Measurements from ENCODE around the gene BAG3. TPM values are rescaled to one million over a fixed set of nuclear protein-coding genes. Genes with fewer than 3 reads are reported as not detected.
"Not testable (repeated sequence)": the region's sequence is repeated elsewhere in the genome, so short reads cannot be mapped to it uniquely, and the experiment has no call there.

BAG3 gene
- total RNA-seq: 12.7 and 21.0 TPM in 2 replicates

DNA sequence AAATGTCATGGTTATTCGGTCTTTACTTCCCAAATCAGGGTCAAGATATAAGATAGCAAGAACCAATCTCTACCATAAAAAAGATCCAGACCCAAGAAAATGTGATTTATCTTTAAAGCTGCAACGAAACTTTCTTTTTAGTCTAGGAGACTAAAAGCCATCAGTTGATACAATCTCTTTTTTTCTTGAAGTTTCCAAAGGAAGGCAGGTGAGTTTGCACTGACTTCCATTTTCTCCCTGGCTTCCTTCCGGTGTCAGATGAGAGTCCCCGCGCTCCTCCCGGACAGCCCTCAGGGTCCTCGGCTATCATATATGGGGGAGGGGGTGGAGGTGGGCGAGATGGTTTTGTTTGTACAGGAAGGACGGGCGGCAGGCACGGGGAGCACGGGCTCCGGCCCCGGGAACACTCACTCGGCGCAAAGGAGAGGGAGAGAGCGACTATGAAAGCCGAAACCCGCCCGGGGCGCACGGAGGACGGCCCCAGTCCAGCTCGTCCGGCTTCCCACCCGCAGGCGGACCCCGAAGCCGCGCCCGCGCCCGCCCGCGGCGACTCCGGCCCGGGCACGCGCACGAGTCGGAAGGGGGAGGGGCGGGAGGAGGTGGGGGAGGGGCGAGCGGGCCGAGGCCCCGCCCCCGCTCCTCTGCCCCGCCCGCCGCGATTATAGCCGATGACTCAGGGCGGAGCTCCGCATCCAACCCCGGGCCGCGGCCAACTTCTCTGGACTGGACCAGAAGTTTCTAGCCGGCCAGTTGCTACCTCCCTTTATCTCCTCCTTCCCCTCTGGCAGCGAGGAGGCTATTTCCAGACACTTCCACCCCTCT is at the start of gene BAG3:
TSS of gene BAG3 (plus strand) at position 689 of the 822 bp plus-strand sequence. CDS start 296 bp downstream, outside the sequence.
- peak; percentile 68 for DNase-seq (ENCODE audit: low read depth, low spot score)

DNA sequence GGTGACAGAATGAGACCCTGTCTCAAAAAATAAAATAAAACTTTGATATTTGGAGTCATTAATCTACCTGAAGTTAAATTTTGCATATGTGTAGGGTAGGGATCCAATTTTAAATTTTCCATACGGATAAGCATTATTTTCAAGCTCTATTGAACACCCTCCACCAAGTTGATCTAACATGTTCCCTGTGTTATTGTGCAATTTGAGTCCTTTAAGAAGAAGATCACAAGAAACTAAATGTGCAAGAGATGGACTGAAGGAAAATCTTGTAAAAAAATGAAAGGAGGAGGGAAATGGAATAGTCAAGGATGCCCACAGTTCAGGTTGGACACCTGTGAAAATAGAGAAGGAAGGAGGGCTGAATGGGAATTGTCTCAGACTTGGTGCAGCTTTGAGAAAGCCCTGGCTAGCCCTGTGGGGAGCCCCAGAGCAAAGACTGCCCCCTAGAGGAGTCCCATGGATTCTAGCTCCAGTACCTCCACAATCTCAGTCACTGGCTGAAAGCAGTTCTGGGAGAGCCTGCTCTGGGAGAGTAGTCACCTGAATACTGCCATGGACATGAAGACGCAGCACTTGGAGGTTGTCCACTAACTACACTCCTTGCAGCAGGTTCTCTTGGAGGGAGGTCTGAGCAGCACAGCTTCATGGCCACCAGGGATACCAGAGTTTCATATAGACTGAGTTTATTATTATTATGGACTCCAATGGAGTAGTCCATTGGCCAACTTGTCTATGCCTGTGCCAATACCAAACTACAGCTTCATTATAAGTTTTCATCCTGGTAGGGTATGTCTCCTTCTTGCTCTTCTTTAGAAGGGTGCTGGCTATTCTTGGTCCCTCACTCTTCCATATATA is 48.7 kb upstream of the BAG3 start:
- DNase-seq (ENCODE audit: low read depth, low spot score): no peak

DNA sequence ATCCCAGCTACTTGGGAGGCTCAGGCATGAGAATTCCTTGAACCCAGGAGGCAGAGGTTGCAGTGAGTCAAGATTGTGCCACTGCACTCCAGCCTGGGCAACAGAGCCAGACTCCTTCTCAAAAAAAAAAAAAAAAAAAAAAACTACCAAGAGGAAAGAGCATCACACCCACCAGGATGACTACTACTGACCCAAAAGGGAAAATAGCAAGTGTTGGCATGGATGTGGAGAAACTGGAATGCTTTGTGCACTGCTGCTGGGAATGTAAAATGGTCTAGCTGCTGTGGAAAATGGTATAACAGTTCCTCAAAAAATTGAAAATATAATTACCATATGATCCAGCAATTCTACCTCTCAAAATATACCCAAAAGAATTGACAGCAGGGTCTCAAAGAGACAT is 46.7 kb upstream of the BAG3 start:
- DNase-seq (ENCODE audit: low read depth, low spot score): no peak

DNA sequence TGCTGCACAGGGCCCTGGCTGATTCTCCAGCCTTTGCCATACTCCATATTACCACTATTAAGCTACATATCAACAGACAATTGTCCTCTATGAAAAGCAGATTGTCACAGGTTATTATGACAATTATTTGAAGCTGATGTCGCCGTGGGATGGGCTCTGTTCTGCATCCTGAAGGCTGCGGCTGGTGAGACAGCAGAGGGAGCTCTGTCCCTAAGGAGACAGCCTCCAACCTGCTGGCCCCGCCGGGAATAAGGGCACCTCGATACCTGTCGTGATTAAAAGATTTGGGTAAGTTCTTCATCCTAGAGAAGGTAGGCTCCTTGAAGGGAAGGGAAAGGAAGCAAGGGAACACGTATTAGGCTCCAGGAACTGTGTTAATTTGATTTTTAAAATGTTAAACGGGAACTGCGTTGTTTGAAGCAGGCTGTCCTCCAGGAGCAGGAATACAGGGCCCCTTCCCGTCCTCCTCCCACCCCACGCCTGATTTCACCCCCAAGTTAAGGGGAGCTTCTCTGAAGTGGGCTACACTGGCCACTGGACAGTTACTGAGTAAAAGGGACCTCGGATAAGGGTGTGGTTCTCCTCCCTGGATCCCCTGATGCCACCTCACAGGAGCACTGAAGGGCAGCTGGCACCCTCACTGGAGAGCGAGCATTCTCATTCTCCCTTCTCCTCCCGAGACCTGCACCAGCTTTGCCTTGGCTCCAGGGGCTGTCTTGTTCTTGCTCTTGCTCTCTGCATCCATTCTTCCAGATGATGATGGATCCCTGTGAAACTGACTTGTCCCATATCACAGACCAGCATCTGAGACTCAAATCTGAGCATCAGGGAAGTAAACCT is 42.6 kb upstream of the BAG3 start:
- no peak for DNase-seq (ENCODE audit: low read depth, low spot score)

DNA sequence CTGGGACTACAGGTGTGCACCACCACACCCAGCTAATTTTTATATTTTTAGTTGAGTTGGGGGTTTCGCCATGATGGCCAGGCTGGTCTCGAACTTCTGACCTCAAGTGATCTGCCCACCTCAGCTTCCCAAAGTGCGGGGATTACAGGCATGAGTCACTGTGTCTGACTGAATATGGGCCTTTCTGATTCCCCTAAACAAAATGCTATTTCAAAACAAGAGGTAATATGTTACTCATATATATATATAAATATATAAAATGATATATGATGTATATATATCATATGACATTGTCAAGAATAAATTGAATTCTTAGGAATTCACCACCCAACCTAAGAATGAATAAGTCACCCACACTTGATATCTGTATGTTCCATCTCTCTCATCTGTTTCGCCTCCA is 41.7 kb upstream of the BAG3 start:
- no peak for DNase-seq (ENCODE audit: low read depth, low spot score)

DNA sequence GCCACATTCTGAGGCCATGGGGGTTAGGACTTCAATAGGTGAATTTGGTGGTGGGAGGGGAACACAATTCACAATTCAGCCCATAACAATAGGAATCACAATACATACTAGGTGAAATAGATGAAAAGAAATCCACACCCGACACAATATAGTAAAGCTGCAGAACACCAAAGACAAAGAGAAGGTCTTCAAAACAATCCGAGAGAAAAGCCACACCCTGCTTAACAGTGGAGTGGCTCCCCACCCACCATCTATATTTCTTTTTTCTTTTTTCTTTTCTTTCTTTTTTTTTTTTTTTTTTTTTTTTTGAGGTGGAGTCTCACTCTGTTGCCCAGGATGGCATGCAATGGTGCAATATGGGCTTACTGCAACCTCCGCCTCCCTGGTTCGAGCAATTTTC is 39.7 kb upstream of the BAG3 start:
- no peak for DNase-seq (ENCODE audit: low read depth, low spot score)

DNA sequence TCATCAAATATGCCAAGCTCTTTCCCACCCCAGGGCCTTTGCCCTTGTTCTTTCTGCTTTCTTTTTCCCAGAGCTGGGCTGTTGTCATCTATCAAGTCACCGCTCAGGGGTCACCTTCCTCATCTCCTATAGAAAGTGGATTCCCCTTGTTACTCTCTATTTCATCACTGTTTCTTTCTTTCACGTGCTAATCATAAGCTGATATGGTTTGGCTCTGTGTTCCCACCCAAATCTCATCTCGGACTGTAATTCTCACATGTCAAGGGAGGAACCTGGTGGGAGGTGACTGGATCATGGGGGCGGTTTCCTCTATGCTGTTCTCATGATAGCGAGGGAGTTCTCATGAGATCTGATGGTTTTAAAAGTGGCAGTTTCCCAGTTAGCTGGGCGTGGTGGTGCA is 37.4 kb upstream of the BAG3 start:
- DNase-seq (ENCODE audit: low read depth, low spot score): no peak

DNA sequence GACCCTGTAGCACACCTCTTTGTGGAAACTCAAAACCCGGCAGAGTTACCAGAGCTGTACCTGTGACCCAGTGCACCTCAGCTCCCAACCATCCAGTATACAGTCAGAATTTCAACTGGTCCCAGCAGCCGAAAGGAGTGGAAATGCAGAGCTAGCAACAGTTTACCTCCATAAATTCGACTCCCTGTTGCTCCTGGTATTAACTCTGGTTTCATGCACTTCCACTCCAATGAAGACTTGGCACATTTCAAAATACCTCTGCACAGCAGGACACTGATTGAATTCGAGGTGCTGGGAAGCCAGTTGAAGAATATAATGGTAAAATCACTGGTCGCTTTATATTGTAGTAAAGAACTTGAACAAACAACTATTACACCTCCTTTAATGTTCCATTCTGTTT is 36.5 kb upstream of the BAG3 start:
- DNase-seq (ENCODE audit: low read depth, low spot score): no peak

DNA sequence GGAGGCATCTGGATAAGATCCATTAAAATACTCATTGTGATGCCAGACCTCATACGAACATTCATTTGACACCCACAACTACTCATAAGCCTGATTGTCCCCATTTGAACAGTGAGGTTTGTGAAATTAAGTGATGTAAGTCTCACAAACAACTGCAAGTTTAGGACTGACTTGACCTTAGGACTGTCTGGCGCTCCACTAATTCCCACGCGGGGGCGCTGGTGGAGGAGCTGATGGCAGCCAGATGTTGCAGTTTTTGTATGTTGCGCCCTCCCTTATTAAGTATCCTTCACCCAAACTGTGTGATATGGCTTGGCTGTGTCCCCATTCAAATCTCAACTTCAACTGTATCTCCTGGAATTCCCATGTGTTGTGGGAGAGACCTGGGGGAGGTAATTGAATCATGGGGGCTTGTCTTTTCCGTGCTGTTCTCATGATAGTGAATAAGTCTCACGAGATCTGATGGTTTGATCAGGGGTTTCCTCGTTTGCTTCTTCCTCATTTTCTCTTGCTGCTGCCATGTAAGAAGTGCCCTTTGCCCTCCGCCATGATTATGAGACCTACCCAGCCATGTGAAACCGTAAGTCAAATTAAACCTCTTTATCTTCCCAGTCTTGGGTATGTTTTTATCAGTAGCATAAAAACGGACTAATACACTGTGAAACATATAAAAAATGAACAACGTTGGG is 34.2 kb upstream of the BAG3 start:
- DNase-seq (ENCODE audit: low read depth, low spot score): no peak

DNA sequence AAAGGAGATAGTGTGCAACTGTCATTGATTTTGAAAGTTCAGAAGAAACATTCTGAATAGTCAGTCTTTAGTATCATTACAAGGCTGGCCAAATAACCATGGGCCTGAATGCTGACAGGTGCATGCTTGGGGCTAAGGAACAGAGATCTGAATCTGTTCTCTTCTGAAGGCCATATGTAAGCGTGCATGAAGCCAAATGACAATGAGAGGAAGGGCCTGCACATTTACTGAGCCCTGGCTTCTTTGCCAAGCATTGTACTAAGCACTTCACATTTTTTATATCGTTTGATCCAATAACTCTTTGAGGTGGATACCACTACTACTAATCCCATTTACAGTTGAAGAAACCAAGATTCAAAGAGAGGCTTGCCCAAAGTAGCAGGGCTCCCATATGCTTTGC is 32.0 kb upstream of the BAG3 start:
- DNase-seq (ENCODE audit: low read depth, low spot score): peak; percentile 57

DNA sequence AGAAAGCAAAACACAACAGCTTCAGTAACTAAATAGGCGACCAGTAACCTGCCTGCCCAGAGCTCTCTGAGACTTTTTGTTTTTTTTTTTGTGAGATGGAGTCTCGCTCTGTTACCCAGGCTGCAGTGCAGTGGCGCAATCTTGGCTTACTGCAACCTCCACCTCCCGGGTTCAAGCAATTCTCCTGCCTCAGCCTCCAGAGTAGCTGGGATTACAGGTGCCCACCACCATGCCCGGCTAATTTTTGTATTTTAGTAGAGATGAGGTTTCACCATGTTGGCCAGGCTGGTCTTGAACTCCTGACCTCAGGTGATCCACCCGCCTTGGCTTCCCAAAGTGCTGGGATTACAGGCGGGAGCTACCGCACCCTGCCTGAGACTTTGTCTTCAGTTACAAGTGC is 31.4 kb upstream of the BAG3 start:
- DNase-seq (ENCODE audit: low read depth, low spot score): not testable (repeated sequence)

DNA sequence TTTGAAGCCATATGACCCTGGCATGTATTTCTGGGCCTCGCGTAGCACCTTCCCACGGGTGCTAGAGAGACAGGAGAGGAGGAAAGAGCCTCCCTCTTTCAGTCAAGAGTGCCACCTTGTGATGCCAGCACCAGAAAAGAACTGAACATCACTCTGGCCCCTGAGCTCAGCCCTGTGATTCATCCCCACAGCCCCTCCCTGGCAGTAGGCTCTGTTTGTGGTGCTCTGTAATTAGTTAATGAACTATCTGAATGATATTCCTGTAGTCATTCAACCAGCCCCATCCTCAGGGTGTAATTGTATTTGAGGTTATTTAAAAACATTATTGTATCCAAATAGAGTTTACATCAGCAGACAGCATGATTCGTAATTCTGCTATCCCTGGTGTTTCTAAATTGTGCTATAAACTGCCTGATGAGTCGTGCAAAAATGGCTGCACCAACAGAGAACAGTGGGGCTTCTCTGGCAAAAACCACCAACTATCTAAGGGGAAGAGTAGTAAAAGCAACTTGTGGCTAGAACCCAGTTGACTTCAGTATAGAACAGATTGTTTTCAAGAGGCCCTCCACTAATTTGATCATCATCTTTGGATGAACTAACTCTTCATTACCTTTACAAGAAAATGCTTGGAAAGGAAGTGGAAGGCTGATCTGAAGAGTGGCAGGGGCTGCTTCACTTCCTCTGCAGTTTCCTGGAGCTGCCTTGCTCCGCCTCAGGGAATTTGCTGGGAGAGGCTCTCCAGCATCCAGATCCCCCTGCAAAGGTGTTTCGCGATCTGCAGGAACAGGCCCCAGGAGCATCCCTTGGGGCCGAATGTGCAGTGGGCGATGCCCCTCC is 30.7 kb upstream of the BAG3 start:
- no peak for DNase-seq (ENCODE audit: low read depth, low spot score)

DNA sequence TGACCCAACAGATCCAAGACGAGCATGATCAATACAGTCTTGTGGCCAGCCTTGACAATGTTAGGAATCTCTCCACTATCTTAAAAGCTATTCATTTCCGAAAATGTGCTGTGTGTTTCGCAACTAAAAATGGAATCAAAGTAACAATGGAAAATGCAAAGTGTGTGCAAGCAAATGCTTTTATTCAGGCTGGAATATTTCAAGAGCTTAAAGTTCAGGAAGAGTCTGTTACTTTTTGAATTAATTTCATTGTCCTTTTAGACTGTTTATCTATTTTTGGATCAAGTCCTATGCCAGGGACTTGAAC is 30.1 kb upstream of the BAG3 start:
- no peak for DNase-seq (ENCODE audit: low read depth, low spot score)

DNA sequence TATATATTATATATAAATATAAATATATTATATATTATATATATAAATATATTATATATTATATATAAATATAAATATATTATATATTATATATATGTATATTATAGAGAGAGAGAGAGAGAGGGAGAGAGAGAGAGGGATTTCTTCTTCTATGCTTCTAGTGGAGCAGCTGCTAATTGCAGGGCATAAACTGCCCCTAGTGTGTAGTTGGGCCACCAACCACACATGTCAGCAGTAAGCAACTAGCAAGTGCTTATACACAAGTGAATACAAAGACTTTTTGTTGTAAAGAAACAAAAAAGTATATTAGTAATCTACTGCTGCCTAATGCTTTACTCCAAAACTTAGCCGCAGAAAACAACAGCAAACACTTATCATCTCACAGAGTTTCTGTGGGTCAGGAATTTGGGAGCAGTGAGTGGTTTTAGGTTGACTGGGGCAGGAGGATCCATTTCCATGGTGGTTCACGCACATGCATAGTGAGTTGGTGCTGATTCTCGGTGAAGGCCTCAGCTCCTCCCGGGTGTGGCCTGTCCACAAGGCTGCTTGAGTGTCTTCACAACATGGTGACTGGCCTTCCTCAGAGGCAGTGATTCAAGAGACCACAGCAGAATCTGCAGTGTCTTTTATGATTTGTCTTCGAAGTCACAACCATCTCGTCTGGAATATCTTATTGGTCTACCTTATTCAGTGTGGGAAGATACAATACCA is 25.5 kb upstream of the BAG3 start:
- DNase-seq (ENCODE audit: low read depth, low spot score): no peak

DNA sequence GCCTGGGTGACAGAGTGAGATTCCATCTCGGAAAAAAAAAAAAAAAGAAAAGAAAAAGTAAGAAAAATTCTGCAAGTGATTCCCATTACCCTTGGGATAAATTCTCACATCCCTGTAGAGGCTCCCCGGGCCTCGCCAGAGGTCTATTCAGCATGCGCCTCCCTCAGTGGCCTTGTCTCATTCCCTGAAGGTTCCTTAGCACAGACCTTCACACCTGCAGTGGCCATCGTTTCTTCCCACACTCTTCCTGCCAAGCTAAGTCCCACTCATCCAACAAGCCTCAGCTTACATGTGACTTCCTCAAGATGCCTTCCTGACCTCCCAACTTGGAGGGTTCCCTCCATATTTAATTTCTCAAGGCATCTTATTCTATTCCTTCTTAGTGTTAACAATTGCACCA is 20.9 kb upstream of the BAG3 start:
- DNase-seq (ENCODE audit: low read depth, low spot score): no peak

DNA sequence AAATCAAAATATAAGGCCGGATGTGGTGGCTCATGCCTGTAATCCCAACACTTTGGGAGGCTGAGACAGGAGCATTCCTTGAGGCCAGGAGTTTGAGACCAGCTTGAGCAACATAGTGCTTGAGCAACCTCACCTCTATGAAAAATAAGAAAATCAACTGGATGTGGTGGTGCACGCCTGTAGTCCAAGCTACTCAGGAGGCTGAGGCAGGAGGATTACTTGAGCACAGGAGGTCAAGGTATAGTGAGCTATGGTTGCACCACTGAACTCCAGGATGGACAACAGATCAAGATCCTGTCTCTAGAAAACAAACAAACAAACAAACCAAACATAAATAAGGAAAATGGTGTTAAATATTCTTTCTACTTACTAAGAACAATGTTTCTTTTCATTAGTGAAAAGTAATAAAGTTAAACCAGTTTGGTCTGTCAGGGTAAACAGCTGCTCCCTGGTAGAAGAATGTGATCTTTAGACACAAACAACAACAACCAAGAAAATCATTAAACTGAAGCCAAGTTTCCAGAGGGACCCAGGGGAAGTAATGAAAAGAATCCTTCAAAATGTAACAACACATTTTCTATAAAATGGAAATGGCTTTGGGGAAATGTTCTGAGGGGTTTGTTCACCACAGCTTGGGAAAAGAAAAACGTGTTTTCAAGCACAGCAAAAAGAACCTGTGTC is 17.5 kb upstream of the BAG3 start:
- DNase-seq (ENCODE audit: low read depth, low spot score): no peak

DNA sequence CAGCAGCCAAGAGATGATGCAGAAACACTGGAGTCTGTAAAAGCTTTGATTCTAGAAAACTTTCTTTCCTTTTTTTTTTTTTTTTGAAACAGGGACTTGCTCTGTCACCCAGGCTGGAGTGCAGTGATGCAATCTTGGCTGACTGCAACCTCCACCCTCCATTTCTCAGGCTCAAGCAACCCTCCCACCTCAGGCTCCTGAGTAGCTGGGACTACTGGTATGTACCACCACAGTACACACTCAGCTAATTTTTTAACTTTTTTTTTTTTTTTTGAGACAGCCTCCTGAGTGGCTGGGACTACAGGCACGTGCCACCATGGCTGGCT is 17.0 kb upstream of the BAG3 start:
- DNase-seq (ENCODE audit: low read depth, low spot score): no peak

DNA sequence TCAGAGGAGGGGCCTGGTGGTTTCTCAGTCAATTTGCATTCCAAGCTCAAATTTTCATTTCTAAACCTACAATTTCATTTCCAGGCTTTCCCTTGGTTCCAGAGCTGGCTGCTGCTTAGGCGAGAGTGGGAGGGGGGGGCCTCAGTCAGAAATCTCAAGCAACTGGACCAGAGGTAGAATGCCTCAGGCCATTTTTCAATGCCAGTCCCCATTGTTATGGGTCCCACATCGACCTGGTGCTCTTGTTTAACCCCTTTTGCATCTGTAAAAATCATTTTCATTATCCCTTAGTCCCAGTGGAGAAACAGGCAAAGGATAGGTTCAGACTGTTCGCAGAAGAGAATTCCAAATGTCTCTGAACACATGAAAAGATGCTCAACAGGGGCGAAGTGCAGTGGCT is 13.5 kb upstream of the BAG3 start:
- no peak for DNase-seq (ENCODE audit: low read depth, low spot score)

DNA sequence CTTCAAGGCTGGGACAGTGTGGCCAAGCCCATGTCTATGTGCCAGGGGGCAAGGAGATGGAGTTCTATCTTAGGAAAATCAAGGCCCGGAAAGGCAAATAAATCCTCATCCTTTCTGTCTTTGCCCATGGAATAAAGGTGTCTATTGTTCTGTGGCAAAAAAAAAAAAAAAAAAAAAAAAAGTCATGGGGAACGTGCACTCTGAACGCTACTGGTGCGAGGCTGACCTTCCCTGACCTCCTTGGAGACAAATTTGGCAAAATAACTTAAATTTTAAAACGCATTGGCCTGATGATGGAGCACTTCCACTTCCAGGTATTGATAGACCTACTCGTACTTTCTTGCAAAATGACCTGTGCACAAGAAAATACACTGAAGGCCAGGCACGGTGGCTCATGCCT is 12.2 kb upstream of the BAG3 start:
- no peak for DNase-seq (ENCODE audit: low read depth, low spot score)
